HL-60 (cell line): Measurements from ENCODE around the gene LRP8.

Experiments
- DNase-seq, 2 experiments: peaks; one replicate each; pipeline ENCODE4 v3.0.0-alpha.2; 2010 to 2020; ENCODE audit warnings: low read depth in 1 of 2, low spot score in 1 of 2
- H3K27ac ChIP-seq: fragments of 250-450 bp; sonication (Bioruptor Pico); replicated peaks from 2 replicates; pipeline ENCODE4 v1.5.1; 2020; ENCODE audit warnings: mild to moderate bottlenecking, moderate library complexity
- H3K27me3 ChIP-seq: fragments of 250-450 bp; sonication (Bioruptor Pico); 2 replicates; pipeline ENCODE4 v1.5.1; 2021; ENCODE audit warnings: mild to moderate bottlenecking, moderate library complexity; ENCODE audit not compliant: insufficient read depth, poor library complexity, severe bottlenecking
- H3K4me3 ChIP-seq: replicated peaks from 2 replicates; pipeline ENCODE4 v1.5.1; 2011; ENCODE audit warnings: mild to moderate bottlenecking, control low read depth, low read length; ENCODE audit not compliant: insufficient read depth
- CTCF ChIP-seq: IDR thresholded peaks from one replicate; pipeline ENCODE4 v1.5.1; 2011; ENCODE audit warnings: low read length, control low read depth, inconsistent platforms; ENCODE audit not compliant: insufficient read depth
- GABPA ChIP-seq: IDR thresholded peaks from 2 replicates; pipeline ENCODE4 v1.6.1; 2012; ENCODE audit warnings: low read depth
- POLR2AphosphoS5 ChIP-seq: IDR thresholded peaks from 2 replicates; pipeline ENCODE4 v1.6.1; 2012; ENCODE audit warnings: low read depth
- REST ChIP-seq: IDR thresholded peaks from 2 replicates; pipeline ENCODE4 v1.6.1; 2012; ENCODE audit warnings: low read depth; ENCODE audit not compliant: insufficient replicate concordance
- SPI1 ChIP-seq: IDR thresholded peaks from 2 replicates; pipeline ENCODE4 v1.6.1; 2012; ENCODE audit warnings: low read depth, mild to moderate bottlenecking, borderline replicate concordance

LRP8 gene

GRCh38 chr1:53274026-53274425 lies 53.8 kb downstream of the LRP8 start:
- Histone ChIP-seq H3K4me3 (no peak overlapping the region), H3K27me3 (no peaks in the 10 kb centered on the region), H3K27ac (no peak overlapping the region)
- TF ChIP-seq POLR2AphosphoS5 (no peak), REST (no peak)
- no peak for DNase-seq

GRCh38 chr1:53273526-53273925 lies 54.3 kb downstream of the LRP8 start:
- no peak for DNase-seq
- Histone ChIP-seq H3K27me3 (no peaks in the 10 kb centered on the region), H3K27ac (no peak overlapping the region), H3K4me3 (no peak overlapping the region)
- no peak for TF ChIP-seq REST
- no peak for TF ChIP-seq SPI1
- no peak for TF ChIP-seq POLR2AphosphoS5
- TF ChIP-seq CTCF: no peak
- no peak for TF ChIP-seq GABPA

DNA sequence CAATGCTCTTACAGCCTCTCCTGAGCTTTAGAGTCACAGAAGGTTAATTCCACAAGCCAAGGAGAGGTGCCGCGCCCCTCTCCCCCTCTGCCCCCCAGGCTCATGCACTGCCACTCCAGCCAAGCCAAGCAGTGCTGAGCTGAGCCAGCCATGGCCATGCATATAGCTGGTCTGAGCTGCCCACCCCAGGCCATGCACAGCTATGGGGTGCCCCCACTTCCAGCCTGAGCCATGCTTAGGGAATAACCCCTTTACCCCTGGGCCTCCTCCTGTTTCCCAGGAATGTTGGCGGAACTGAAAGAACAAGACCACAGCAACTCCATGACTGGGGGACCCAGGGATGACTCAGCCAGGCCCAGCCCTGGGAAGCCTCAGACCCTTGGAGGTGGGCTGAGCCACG lies 55.5 kb downstream of the LRP8 start:
- Histone ChIP-seq H3K27ac (no peak overlapping the region), H3K27me3 (no peaks in the 10 kb centered on the region), H3K4me3 (no peak overlapping the region)
- TF ChIP-seq GABPA (no peak), POLR2AphosphoS5 (no peak), REST (no peak), CTCF (no peak), SPI1 (no peak)
- no peak for DNase-seq
